GM12878 (cell line): Measurements from ENCODE around the gene FLOT1. TPM values are rescaled to one million over a fixed set of nuclear protein-coding genes. Genes with fewer than 3 reads are reported as not detected.

Source experiments
- ATAC-seq: fragments of 200-7000 bp; cut with Tn5 transposase; 3 replicates; pipeline ENCODE4 v1.9.1; 2020; ENCODE audit warnings: mild to moderate bottlenecking, moderate library complexity
- BruUV-seq: library from RNA; stranded (reverse); fragments of 400-500 nt; replicated peaks from 2 replicates; lab custom pipeline; 2021; lab: Mats Ljungman, UMichigan
- CTCF ChIA-PET: fragments of 300-600 bp; sonication (Branson Sonifier 250); formaldehyde crosslinking; extraction: SDS; loops from one replicate; lab custom pipeline; 2021; ENCODE audit warnings: inconsistent platforms; lab: Yijun Ruan, JAX
- POLR2A ChIA-PET: fragments of 350-600 bp; formaldehyde crosslinking; extraction: SDS; loops from one replicate; lab custom pipeline; 2021; ENCODE audit warnings: inconsistent platforms; lab: Charles Lee
- RAD21 ChIA-PET: fragments of 300-600 bp; sonication (Branson Sonifier 250); formaldehyde crosslinking; loops from one replicate; lab custom pipeline; 2023; ENCODE audit warnings: antibody characterized with exemption; ENCODE audit not compliant: unreplicated experiment; lab: Charles Lee
- SMC1A ChIA-PET: fragments of 300-600 bp; sonication (Branson Sonifier 250); formaldehyde crosslinking; loops from one replicate; lab custom pipeline; 2023; ENCODE audit not compliant: unreplicated experiment, uncharacterized antibody; lab: Charles Lee
- DNase-seq: peaks from one replicate; pipeline ENCODE4 v3.0.0-alpha.2; 2011; ENCODE audit warnings: low read depth, low spot score
- FAIRE-seq: peaks from 3 replicates; lab custom pipeline; 2011; peaks lifted over from hg19 to GRCh38; lab: Jason Lieb, UNC
- H2AFZ ChIP-seq: 2 replicates; pipeline ENCODE4 v1.6.0; 2011; ENCODE audit warnings: low read depth, low read length, control low read depth; ENCODE audit not compliant: control insufficient read depth
- H3K27ac ChIP-seq: 2 replicates; pipeline ENCODE4 v1.5.1; 2011; ENCODE audit warnings: control low read depth; ENCODE audit not compliant: control insufficient read depth, insufficient read depth
- H3K27me3 ChIP-seq, 2 experiments: replicated peaks in 1 of 2; 2 replicates each; pipeline versions ENCODE4 v1.6.0 to v1.6.1; 2011; ENCODE audit warnings: low read length in 1 of 2; ENCODE audit not compliant: control insufficient read depth in 2 of 2, insufficient read depth in 2 of 2
- H3K36me3 ChIP-seq, 2 experiments: 2 replicates each; pipeline ENCODE4 v1.5.1; 2011; ENCODE audit warnings: low read length in 1 of 2; ENCODE audit not compliant: control insufficient read depth in 2 of 2, insufficient read depth in 2 of 2
- H3K4me1 ChIP-seq: 2 replicates; pipeline ENCODE4 v1.6.1; 2011; ENCODE audit warnings: mild to moderate bottlenecking, low read length, moderate library complexity, mixed read lengths; ENCODE audit not compliant: control insufficient read depth, insufficient read depth
- H3K4me2 ChIP-seq: 2 replicates; pipeline ENCODE4 v1.6.0; 2011; ENCODE audit warnings: control low read depth; ENCODE audit not compliant: control insufficient read depth, insufficient read depth
- H3K4me3 ChIP-seq: fragments of 200-600 bp; sonication (generic); 2 replicates; pipeline ENCODE4 v1.5.1; 2016
- H3K79me2 ChIP-seq: 2 replicates; pipeline ENCODE4 v1.6.0; 2011; ENCODE audit warnings: low read length; ENCODE audit not compliant: control insufficient read depth, insufficient read depth
- H3K9ac ChIP-seq: 2 replicates; pipeline ENCODE4 v1.8.0; 2011; ENCODE audit warnings: low read length, control low read depth, mixed read lengths; ENCODE audit not compliant: control insufficient read depth, insufficient read depth
- H3K9me3 ChIP-seq: replicated peaks from 3 replicates; pipeline ENCODE4 v1.5.1; 2011; ENCODE audit warnings: mild to moderate bottlenecking, low read length; ENCODE audit not compliant: control insufficient read depth, insufficient read depth
- H4K20me1 ChIP-seq: 2 replicates; pipeline ENCODE4 v1.6.0; 2011; ENCODE audit not compliant: control insufficient read depth, insufficient read depth
- ATF7 ChIP-seq: fragments of 450-650 bp; IDR thresholded peaks from 2 replicates; pipeline ENCODE4 v1.6.1; 2016; ENCODE audit warnings: low read depth, mild to moderate bottlenecking
- BCLAF1 ChIP-seq: fragments of 450-650 bp; IDR thresholded peaks from 2 replicates; pipeline ENCODE4 v1.6.1; 2017; ENCODE audit warnings: antibody characterized with exemption, mild to moderate bottlenecking, moderate library complexity
- CBX5 ChIP-seq: sonication (generic); IDR thresholded peaks from 2 replicates; pipeline ENCODE4 v1.6.1; 2016; ENCODE audit warnings: low read depth, moderate library complexity, mild to moderate bottlenecking, inconsistent platforms
- E2F8 ChIP-seq: fragments of 450-650 bp; IDR thresholded peaks from 2 replicates; pipeline ENCODE4 v1.6.1; 2018; ENCODE audit warnings: mild to moderate bottlenecking, low read depth, moderate library complexity; ENCODE audit not compliant: partially characterized antibody
- IKZF1 ChIP-seq: fragments of 450-650 bp; conservative IDR thresholded peaks from 2 replicates; pipeline ENCODE4 v1.6.1; 2017; ENCODE audit warnings: antibody characterized with exemption, mild to moderate bottlenecking
- JUNB ChIP-seq: IDR thresholded peaks from 2 replicates; pipeline ENCODE4 v1.6.1; 2016; ENCODE audit warnings: antibody characterized with exemption, mild to moderate bottlenecking
- MEF2A ChIP-seq: IDR thresholded peaks from 2 replicates; pipeline ENCODE4 v1.6.1; 2011; ENCODE audit warnings: low read depth, mild to moderate bottlenecking, low read length, moderate library complexity; ENCODE audit not compliant: insufficient read depth
- NBN ChIP-seq: fragments of 450-650 bp; IDR thresholded peaks from 2 replicates; pipeline ENCODE4 v1.6.1; 2016
- PBX3 ChIP-seq: IDR thresholded peaks from 2 replicates; pipeline ENCODE4 v1.6.1; 2011; ENCODE audit warnings: mild to moderate bottlenecking, low read depth, low read length, moderate library complexity; ENCODE audit not compliant: insufficient replicate concordance
- RAD21 ChIP-seq: IDR thresholded peaks from 2 replicates; pipeline ENCODE4 v1.6.1; 2011; ENCODE audit warnings: mild to moderate bottlenecking, low read depth, low read length, moderate library complexity; ENCODE audit not compliant: insufficient read depth
- STAT1 ChIP-seq: fragments of 450-650 bp; conservative IDR thresholded peaks from 2 replicates; pipeline ENCODE4 v1.6.1; 2014; ENCODE audit warnings: antibody characterized with exemption, mild to moderate bottlenecking
- USF1 ChIP-seq: IDR thresholded peaks from 2 replicates; pipeline ENCODE4 v1.6.1; 2011; ENCODE audit warnings: borderline replicate concordance, low read depth, mild to moderate bottlenecking, moderate library complexity, mixed read lengths, low read length; ENCODE audit not compliant: insufficient read depth; ENCODE audit errors: extremely low read length
- ZBTB11 ChIP-seq: fragments of 450-650 bp; formaldehyde crosslinking; IDR thresholded peaks from 2 replicates; pipeline ENCODE4 v1.5.0; 2022; ENCODE audit warnings: mild to moderate bottlenecking, missing genetic modification characterization
- ZSCAN29 ChIP-seq: fragments of 450-650 bp; IDR thresholded peaks from 2 replicates; pipeline ENCODE4 v1.6.1; 2017; ENCODE audit warnings: mild to moderate bottlenecking, moderate library complexity
- in situ Hi-C: fragments of 300-500 bp; cut with MboI; formaldehyde crosslinking; loops from 9 replicates; pipeline ENCODE4 v1.14.3; 2018; ENCODE audit warnings: mixed read lengths
- intact Hi-C: fragments of 100-400 bp; cut with micrococcal nuclease; formaldehyde crosslinking; loops from one replicate; pipeline ENCODE4 v1.14.2; 2022; ENCODE audit not compliant: unreplicated experiment
- polyA plus RNA-seq, 11 experiments: library from polyadenylated mRNA; depleted of rRNA in 4 of 11; unstranded in 6 of 11; stranded (reverse) in 5 of 11; fragments of >200 nt; fragmentation: Nextera tagmentation in 4 of 11; fragmentation: Illumina TruSeq in 1 of 11; extraction: Ambion mirVana in 4 of 11; extraction: Trizol in 1 of 11; gene quantifications; 1 replicate in 1 of 11; 2 replicates in 10 of 11; pipeline versions ENCODE4 v1.2.1 to v1.2.3, GENCODE V29; 2011 to 2016; ENCODE audit warnings: inconsistent platforms in 2 of 11, missing spikeins in 2 of 11, low read depth in 1 of 11
- total RNA-seq, 4 experiments: library from RNA; depleted of rRNA in 3 of 4; stranded (reverse); fragments of >200 nt in 3 of 4; fragmentation: Illumina TruSeq in 1 of 4; extraction: Trizol in 1 of 4; gene quantifications; 2 replicates each; pipeline versions ENCODE4 v1.2.1 to v1.2.3, GENCODE V29; 2013 to 2021

The FLOT1 gene
- total and polyA plus RNA-seq, 10 of the 15 experiments (the other 5 are each of a cell fraction or from before 2014, with no cell fraction given), result 12.3 to 153 (median 112) TPM

GRCh38 chr6:30750379-30750668 lies 7.8 kb upstream of the FLOT1 start:
- Histone ChIP-seq H3K9ac (no peak overlapping the region), H3K4me1 (no peaks in the 10 kb centered on the region), H2AFZ (no peak overlapping the region), H3K9me3 (no peaks in the 10 kb centered on the region), H4K20me1 (no peaks in the 10 kb centered on the region), H3K36me3 (no peaks in the 10 kb centered on the region), H3K27ac (no peak overlapping the region), H3K79me2 (no peaks in the 10 kb centered on the region), H3K4me2 (no peak overlapping the region), H3K4me3 (no peak overlapping the region), H3K27me3 (no peaks in the 10 kb centered on the region)
- ChIA-PET SMC1A (interaction anchor here (1.4 kb wide), 1 partner anchor 9 kb away, joined by 5 read pairs; no protein-coding TSS in a partner anchor), CTCF (interaction anchor here (1.4 kb wide), 1 partner anchor 13 kb away, joined by 5 read pairs; no protein-coding TSS in a partner anchor), RAD21 (no interaction called here), POLR2A (interaction anchor here (0.6 kb wide), 1 partner anchor 1869 kb away, joined by 3 read pairs; no protein-coding TSS in a partner anchor)
- TF ChIP-seq ZBTB11 (CRISPR knock-in tag), result no peak
- TF ChIP-seq MEF2A, result no peak
- TF ChIP-seq STAT1, result no peak
- no peak for TF ChIP-seq PBX3
- TF ChIP-seq ZSCAN29, result no peak
- no peak for TF ChIP-seq JUNB
- TF ChIP-seq E2F8, result no peak
- TF ChIP-seq RAD21, result no peak
- no peak for TF ChIP-seq ATF7
- TF ChIP-seq CBX5, result no peak
- no peak for TF ChIP-seq NBN
- no peak for TF ChIP-seq IKZF1
- no peak for TF ChIP-seq BCLAF1
- TF ChIP-seq USF1, result no peak
- intact Hi-C loops (no loop called here), in situ Hi-C loops (no loop called here)
- BruUV-seq, result no TSS peak
- ATAC-seq (no peak), FAIRE-seq (no peak), DNase-seq (no peak)
